HG03045 (cell line): Measurements from ENCODE around the gene MARCHF11.

Experiments
- ATAC-seq: cut with Tn5 transposase; IDR thresholded peaks from one replicate; pipeline ENCODE4 v1.9.1; 2021; ENCODE audit warnings: mild to moderate bottlenecking, moderate library complexity; ENCODE audit not compliant: unreplicated experiment

Gene MARCHF11

GRCh38 chr5:16134204-16134603 is 45.4 kb downstream of the MARCHF11 start:
- ATAC-seq, result no peak

DNA sequence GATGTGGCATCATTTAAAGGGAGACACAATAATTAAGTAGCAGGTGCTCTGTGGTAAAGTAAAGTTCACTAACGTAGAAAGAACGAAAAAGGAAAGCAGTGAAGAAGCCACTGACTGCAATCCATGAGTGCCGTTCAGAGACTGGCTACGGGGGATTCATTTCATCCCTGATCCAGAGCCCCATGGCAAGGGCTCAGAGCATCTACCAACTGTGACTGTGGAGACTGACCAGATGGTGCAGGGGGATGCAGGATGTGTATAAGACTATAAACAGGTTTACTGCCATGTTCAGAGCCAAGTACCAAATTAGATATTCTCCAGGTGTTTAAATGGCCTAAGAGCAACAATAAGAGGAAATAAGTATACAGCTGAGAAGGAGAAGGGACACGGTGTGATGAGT is 47.7 kb downstream of the MARCHF11 start:
- ATAC-seq, result no peak

- no peak for ATAC-seq
These were observed 50.6 kb downstream of the MARCHF11 start for GRCh38 chr5:16128944-16129343.

- no peak for ATAC-seq
These were observed 51.6 kb downstream of the MARCHF11 start for GRCh38 chr5:16127865-16128544.

DNA sequence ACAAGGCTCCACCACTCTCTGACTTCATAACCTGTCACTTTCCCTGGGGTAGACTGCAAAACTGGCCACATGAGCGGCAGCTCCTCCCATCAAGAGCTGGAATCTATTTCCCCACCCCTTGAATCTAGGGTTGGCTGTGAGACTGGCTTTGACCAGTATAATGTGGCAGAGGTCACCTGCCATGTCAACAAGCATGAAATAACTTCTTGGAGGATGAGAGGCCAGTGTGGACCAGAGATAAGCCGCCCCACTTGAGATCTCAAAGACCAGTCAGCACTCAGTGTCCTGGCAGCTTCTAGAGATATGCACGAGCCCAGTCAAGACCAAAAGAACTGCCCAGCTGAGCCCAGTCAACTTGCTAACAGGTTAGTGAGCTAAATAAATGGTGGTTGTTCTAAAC is 59.0 kb downstream of the MARCHF11 start:
- ATAC-seq, result no peak

DNA sequence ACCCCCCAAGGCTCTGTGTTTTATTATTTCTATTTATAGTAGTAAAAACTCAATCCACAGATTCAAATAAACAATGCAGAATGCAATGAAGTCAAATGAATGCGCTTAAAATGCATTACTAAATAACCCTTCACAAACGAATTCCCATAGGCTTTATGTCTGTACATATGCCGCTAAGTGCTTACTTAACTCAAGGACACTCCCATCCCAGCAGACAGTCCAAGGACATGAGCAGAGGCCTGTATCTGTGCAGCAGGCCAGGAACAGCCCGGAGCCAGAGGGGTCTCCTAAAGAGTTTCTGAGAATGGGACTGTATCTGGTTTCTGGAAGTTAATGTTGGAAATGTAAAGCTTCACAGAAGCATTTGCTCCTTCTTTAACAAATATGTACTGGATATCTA is 59.8 kb downstream of the MARCHF11 start:
- no peak for ATAC-seq

GRCh38 chr5:16115140-16115539 is 64.5 kb downstream of the MARCHF11 start:
- no peak for ATAC-seq

DNA sequence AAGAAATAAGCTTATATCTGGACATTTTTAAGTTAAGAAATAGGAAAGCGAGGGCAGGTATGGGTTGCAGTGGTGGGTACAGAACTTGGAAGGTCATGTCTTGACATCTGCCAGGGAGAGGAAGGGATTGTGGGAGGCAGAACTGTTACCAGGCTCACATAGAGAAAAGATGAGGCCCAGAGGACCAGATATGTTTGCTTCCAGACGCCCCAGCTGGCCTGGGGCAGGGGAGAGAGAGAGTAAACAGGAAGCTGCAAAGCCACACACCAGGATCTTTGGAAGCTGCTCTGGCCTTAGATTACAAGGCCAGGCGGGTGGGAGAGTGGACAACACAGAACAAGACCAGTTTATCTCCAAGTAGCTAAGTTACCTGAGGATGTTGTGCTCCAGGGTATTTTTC is 71.2 kb downstream of the MARCHF11 start:
- no peak for ATAC-seq

DNA sequence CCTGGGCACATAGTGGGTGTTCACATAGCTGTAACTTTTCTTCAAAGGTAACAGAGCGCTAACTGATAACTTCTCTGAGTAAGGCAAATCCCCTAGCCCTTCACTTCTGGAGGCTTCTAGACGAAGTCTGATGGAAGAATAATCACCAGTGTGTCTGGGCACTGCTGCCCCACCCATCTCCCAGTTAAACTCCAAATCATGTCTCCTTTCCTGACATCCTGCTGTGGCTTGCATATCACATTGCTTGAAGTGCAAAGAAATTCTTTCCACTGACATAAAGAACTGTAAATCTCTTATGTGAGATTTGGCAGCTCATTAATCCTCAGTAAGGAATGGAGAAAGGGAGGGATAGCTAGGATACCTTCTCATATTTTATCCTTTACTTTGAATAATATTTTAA is 74.6 kb downstream of the MARCHF11 start:
- no peak for ATAC-seq

DNA sequence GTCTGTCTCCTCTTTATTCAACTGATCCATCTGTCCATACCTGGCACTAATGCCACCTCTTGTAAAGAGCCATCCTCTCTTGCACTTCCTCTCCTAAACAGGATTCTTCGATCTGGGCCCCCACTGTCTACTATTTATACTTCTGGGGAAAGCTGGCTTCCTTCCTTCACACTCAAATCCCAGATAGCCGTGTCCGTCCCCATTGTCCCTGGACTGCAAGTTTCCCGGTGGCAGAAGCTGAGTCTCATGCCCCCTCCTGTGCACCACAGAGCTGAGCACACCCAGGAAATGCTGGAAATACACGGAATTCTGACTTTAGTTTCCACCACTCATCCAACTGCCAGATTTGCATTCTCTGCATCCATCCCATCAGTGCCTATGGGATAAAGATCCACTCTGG is 84.0 kb downstream of the MARCHF11 start:
- ATAC-seq, result no peak

GRCh38 chr5:16090270-16090669 is 89.3 kb downstream of the MARCHF11 start:
- no peak for ATAC-seq

- no peak for ATAC-seq
These were observed 96.6 kb downstream of the MARCHF11 start for GRCh38 chr5:16082982-16083381.

DNA sequence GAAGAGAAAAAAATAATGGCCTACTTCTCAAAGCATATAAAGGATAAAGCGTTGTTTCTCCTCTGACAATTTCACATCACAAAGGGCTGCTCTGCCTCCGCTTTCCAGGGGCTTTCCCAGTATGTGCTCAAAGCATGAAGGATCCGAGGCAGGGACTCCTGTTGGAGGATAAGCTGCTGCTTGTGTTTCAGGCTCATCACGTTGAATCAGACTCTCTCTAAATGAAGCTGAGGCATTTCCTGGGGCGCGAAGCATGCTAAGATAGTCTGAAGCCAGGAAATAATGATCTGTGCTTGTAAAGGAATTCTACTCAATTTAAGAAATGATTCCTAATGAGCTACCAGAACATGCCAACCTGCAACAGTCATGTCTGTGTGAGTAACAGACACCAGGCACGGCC is 97.5 kb downstream of the MARCHF11 start:
- no peak for ATAC-seq

GRCh38 chr5:16081376-16081955 is 98.1 kb downstream of the MARCHF11 start:
- no peak for ATAC-seq

- ATAC-seq, result no peak
These were observed 102.9 kb downstream of the MARCHF11 start for GRCh38 chr5:16076657-16077056.

- ATAC-seq, result no peak
These were observed 105.2 kb downstream of the MARCHF11 start for GRCh38 chr5:16074358-16074757.

DNA sequence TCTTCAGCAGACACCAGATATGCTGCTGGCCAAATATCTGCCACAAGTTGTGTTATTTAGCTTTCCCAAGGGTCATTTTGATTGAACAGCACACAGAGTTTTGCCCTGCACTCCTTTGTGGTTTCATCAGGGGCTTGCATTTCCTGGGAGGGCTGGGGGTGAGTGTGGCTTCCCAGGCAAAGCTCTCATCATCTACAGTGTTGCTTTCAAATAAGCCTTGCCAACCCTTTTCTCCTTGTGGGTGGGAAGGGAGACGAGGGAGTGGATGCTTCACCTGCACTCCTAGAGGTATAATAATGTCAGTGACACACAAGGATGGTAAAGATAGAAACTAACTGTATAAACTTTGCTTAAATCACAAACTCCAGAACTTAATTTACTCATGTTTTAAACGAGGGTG is 107.0 kb downstream of the MARCHF11 start:
- ATAC-seq, result no peak

GRCh38 chr5:16067415-16067814 is 112.2 kb downstream of the MARCHF11 start:
- ATAC-seq, result no peak

GRCh38 chr5:16066810-16067209 is 112.8 kb downstream of the MARCHF11 start:
- no peak for ATAC-seq

- no peak for ATAC-seq
These were observed 113.3 kb downstream of the MARCHF11 start for GRCh38 chr5:16066320-16066719.

- no peak for ATAC-seq
These were observed 113.8 kb downstream of the MARCHF11 start for GRCh38 chr5:16065831-16066230.

DNA sequence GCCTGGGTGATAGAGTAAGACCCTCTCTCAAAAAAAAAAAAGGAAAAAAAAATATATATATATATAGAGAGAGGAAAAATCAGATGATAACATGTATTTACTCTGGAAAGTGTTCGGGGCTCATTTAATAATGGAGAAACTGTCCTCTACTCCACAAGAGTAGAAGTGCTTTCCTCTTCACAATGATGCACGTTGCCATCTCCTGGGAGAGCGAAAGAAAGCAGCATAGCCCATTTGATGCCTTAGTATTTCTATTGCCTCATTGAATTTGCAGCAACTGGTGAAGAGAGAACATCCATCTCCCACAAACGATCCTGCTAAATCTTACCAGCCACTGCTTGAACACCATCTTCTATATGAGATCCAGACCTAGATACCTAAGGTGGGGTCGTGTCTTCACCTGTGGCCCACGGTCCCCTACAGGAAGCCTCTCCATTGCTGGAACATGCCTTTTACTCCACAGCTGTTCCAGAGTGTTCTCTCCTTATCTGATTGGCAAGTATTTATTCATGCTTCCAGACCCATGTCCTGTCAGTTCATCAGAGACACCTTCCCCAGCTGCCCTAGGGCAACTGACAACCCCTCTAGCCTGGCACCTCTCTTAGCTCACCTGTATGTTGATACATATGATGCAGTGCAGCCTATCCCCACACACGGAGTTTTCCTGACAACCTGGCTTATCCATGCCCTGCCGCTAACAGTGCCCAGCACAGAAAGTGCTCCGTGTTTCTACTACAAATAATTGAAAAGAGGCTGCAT is 115.3 kb downstream of the MARCHF11 start:
- no peak for ATAC-seq
